Stimulated activated CD4-positive, alpha-beta T cell treated with anti-CD3 and anti-CD28 coated beads, TNF-alpha, amount 100 ng/mL, for 1 hour (primary cell): Measurements from ENCODE around the gene GJB3.
"Not testable (repeated sequence)": the region's sequence is repeated elsewhere in the genome, so short reads cannot be mapped to it uniquely, and the experiment has no call there.

Source experiments
- DNase-seq, 3 donors: peaks; one replicate each; pipeline ENCODE4 v3.0.0-alpha.2; 2020; ENCODE audit warnings: low read depth in 3 of 3, low spot score in 1 of 3

Gene GJB3

DNA sequence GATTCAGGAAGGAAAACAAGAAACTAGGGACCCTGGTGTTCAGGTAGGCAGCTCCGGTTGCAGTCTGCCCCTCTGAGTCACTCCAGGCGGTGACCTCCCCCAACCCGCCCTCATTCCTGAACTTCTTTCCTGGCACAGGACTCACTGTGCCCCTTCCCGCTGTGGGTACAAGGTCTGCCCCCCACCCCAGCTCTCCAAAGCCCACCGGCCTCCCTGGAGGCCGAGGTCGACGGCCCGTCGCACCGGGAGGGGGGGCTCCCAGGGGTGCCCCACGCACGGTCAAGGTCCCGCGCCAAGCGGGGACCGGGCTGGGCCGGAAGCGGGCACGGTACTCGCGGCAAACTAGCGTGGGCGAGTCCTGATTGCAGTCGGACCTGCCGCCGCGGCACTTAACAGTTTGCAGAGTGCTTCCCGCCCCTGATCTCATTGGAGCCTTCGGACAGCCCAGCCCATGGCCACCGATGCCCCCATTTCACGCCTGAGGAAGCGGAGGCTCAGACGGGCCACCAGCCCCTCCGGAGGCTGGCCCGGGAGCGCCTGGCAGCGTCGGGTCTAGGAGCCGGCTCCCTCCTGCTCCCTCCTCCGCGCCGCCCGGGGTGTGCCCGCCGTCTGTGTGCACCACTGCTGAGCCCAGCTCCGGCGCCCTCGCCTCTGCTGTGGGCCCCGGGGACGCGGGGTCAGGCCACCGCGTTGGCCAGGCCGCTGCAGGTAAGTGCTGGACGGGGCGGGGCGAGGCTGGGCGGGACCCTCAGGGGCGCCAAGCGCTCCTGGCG, at the start of gene GJB3:
Gene GJB3, plus strand, starts transcription at position 144 of the 773 bp plus-strand sequence. CDS start 3,549 bp downstream, outside the sequence.
- no peak for DNase-seq

DNA sequence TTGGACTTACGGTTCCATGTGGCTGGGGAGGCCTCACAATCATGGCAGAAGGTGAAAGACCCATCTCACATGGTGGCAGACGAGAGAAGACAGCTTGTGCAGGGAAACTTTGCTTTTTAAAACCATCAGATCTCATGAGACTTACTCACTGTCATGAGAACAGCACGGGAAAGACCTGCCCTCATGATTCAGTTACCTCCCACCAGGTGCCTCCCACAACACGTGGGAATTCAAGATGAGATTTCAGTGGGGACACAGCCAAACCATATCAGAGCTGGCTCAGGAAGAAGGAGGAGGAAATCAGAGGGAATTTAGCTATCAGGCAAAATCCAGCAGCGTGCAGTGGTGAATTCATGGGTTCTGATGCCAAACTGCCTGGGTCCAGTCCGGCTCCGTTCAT, 48.2 kb upstream of the GJB3 start:
- not testable (repeated sequence) for DNase-seq

DNA sequence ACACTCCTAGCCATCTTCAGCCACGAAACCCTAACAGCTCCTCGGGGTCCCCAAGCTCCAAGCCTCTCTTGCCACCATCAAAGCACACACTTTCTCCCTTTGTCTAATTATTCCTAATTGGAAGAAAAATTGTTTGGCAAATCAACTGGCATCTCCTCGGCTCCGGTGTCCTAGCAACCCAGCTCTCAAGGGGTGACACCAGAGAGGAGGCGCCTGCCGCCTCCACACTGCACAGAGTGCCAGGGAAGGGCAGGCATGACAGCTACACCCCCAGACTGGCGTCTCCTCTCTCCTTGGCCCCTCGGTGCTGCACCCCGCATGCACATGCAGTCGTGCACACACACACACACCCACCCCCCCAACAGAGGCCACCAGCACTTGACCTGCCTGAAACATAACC, 44.3 kb upstream of the GJB3 start:
- no peak for DNase-seq

DNA sequence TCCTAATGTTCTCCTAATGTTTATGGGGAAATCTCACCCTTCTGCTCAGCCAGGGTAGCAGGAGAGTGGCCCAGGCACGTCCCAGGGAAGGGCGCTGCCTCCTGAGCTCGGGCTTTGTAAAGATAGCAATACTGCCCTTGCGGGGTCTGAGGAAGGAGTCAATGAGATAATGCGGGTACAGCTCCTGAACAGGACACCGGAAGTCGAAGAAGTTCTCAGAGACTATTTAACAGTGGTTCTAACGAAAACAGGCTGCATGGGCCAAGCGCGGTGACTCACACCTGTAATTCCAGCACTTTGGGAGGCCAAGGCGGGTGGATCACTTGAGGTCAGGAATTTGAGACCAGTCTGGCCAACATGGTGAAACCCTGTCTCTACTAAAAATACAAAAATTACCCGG, 43.8 kb upstream of the GJB3 start:
- not testable (repeated sequence) for DNase-seq

DNA sequence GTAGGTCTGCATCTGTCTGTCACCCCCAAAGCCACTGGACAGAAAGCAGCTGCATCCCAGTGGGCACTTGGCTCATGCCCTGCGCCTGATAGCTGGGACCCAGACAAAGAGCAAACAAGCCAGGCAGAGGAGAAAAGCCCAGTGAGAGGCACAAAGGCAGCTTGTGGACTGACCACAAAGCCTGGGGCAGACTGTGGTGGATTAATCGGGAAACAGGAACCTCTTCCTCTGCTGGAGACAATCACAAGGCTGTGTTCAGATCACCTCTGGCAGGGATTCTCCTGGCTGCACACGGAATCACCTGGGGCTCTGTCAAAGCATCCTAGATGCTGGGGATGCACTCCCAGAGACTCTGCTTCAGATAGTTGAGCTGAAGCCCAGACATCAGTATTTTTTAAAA, 41.4 kb upstream of the GJB3 start:
- no peak for DNase-seq

DNA sequence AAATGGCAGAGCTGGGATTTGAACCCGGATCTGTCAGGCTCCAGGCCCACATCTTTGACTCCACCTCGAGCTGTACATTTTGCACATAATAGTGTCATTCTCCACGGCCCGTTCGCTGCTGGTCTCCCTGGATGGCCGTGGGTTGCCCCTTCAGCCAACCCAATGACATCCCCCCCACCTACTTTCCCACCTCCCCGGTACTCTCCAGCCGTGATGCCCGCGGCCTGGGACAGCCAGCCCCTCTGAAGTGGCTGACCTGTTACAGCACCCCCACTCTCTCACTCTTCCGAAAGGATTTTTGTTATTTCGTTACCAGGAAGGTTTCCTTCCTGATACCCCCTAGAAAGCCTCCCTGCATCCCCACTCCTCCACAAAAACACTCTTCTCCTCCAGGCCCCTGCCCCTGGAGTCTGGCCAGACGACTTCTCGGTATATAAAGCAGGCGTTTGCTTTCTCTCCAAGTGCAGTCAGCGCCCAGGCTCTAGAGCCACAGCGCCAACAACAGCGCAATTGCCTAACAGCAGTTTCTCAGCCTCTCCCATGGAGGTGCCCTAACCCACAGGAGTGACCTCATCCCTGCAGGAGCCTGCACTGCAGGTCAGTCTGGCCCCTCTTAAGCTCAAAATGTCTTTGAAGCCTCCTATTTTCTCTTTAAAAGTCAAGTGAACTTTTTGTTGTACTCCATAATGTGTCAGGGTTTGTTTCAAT, 40.7 kb upstream of the GJB3 start:
- DNase-seq, result no peak

DNA sequence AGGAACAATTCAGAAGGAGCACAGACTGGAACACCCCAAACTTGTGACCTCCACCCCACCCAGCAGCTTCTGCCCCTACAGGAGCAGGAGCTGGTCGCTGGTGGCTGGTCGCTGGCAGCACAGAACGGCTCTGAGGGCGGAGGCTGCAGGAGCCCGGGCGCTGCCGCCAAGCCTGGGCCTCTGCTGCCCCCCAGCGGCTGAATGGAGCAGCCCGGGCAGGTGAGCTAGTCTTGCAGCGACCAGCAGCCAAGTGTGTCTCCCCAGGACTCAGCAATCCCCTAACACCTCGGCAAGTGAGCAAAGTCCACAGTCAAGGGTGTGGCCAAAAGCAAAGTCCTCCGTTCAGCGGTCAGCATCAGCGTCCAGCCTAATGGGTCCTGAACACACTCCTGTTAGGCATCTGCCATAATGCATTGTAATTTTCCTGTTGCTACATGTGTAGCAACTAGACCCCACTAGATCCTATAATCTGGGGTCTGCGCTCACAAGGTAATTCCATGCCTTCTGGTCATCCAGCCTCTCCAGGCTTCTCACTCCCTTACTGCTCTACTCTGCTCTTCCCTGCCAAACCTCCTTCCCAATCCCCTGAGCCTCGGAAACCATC, 38.2 kb upstream of the GJB3 start:
- peak; percentile 30 to 77 (median 42) for DNase-seq

DNA sequence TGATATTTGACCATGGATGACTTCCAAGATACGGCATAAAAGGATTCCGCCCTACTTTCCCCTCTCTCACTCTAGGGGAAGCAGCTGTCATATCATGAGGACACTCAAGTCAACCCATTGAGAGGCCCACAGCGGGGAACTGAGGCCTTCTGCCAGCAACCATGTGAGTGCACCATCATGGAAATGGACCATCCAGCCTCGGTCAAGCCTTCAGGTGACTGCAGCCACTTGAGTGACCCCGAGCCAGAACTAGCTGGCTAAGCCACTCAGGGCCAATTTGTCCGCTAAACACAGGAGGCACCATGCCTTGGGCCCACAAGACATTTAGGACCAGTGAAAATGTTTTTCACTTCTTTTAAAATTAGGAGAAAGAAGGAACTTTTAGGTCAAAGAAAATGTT, 37.2 kb upstream of the GJB3 start:
- DNase-seq, result no peak

DNA sequence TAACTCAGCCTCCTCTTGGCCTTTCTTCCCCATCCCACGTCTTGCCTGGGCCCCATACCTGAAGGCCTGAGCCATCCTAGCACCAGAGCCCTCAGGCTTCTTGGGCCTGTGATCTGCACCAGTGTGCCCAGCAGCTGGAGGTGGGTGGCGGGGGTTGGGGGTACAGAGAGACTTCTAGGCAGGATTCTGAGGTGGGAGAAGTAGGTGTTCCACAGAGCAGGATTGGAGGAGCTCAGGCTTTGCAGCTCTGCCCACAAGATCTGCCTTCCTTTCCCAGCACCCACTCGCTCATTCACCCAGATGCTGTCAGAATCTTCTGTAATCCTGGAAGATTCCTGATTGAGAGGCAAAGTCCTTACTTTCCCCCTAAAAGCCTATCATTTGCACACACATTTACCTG, 36.2 kb upstream of the GJB3 start:
- DNase-seq, result no peak

DNA sequence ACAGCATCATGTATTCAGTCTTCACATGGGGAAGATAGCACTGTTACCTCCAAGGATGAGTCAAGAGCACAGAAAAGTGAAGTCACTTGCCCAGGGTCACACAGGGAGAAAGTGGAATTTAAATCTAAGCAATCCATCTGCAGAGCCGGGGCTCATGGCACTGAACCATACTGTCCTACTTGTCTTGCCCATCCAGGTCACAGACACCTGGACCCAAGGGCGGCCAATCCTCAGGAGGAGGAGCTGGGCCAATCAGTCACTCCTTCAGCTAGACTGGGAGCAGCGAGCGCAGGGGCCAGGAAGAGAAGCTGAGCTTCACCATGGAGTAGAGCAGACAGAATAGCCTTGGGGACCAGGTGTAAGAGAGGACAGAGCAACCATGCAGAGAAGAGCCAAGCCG, 35.3 kb upstream of the GJB3 start:
- DNase-seq, result no peak

DNA sequence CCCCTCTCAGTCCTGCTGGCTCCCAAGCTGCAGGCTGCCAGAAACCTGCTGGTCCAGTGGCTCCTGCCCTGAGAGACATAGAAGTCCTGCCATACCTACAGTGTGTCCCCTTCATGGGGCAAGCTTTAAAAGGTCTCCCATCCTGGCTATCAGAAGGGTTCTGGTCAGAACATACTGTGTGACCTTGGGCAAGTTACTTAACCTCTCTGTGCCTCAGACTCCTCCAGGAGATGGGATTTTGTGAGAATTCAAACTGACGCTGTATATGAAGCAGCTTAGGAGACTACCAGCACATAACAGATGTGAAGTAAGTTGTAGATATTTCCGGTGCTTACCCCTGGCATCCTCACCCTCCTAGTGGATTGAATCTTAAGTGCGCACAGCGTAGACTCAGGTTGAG, 34.9 kb upstream of the GJB3 start:
- DNase-seq, result no peak

DNA sequence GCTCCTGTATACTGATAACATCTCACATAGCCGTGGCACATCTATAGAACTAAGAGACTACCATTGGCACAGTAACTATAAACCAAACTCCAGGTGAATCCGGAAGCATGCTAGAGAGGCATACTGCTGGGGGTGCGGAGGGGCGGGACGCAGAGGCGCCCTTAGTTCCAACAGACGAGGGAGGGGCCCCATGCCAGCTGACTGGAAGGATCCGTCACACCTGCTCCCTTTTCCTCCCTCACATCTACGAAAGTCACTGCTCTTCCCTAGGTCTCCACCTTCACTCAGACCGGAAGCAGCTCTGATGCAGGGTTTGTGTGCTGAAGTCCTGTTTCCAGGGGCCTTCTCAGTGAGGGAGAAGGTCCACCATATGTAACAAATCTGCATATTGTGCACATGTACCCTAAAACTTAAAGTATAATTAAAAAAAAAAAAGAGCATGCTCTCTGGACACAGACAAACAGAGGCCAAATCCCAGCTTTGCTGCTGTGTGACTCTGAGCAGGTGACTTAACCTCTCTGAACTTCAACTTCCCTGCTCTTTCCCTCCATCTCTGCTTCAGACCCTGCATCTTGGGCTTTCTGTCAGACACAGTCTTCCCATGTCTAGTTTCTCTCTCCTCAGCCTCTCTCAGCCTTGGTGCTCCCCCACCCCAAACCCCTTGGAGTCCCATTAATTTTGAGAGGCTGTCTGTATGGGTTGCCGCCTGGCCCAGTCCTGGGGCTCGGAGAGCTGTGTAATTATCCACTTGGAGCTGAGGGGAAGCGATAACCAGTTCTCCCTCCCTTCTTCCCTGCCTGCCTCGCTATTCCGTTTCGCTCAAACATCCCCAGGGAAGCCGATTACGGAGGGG, 34.0 kb upstream of the GJB3 start:
- no peak for DNase-seq

DNA sequence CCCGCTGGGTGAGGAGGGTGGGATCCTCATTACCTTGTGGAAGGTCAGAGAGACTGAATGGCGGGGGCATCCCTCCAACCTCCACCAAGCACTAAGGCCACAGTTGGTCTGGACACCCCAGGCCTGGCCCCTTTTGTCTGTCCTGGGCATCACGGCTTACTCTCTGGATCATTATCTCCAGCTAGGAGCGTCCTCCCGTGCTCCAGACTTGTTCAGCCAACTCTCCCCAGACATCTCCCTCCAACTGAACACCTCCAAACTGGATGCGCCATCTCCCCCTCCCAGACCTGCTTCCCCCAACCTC, 33.4 kb upstream of the GJB3 start:
- DNase-seq, result no peak

DNA sequence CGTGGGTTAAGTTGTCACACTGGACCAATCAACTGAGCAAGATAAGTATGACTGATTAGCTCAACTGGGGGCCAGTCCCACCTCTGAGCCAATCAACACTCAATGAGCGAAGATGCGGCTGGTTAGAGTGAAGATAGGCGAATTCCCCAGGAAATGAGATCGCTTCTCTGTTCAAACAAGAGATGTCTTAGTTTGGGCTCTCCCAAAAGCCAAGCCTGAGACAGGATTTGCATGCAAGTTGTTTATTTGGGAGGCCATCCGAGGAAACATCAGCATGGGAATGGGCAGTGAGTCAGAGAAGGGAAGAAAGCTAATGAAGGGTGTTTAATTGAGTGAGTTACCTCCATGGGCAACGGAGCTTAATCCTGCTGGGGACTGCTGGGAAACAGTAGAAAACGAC, 31.0 kb upstream of the GJB3 start:
- DNase-seq, result no peak

DNA sequence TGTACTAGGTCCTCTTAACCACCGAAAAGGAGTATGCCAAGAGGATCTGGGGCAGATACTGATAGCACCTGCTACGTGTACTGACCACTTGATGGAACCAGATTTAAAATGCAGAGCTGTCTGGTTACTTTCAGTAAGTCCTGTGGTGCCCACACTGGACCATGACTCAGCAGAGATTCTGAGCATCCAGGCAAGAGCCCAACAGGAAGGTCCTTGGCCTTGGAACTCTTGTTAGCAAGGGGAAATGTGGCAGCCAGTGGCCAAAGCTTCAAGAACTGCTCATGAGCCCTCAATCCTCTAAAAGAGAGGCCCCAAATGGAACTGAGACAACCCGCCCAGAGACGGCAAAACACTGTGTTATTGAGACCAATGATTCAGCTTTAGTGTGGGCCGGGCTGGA, 30.4 kb upstream of the GJB3 start:
- DNase-seq, result no peak

DNA sequence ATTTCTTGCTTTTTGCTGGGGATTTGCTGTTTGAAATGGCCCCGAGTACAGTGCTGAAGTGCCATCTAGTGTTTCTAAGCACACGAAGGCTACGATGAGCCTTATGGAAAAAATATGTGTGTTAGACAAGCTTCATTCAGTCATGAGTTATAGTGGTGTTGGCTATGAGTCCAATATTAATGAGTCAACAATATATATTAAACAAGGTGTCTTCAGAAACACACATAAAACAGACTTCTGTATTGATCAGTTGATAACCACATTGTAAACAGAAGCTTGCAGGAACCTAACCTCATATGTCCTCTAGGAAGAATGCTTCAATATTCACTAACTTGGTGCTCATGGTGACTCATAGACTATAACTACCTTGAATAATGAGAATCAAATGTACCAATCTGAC, 27.9 kb upstream of the GJB3 start:
- no peak for DNase-seq

DNA sequence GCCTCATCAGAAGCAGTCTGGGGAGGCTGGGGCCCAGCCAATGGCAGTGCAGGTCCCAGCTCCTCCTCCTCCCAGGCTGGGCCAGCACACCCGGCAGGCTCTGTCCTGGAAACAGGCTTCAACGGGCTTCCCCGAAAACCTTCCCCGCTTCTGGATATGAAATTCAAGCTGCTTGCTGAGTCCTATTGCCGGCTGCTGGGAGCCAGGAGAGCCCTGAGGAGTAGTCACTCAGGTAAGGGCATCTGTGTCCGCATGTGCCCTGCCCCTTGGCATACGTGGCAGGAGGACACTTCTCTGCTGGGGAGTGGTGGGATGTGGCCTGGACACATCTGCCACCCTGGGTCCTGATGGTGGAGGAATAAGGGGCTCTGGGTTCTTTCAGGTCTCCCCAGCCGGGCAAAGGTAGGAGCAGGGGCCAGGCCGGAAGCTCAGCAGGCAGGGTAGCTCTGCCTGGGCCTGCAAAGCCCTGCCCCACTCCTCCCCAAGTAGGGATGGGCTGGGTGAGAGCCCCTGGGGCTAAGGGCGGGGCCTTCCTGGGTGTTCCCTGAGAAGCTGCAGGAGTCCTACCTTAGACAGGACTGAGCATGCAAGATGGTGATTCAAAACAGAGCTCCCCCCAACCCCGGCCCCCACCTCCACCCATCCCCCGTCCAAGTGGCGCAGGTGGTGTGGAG, 25.9 kb upstream of the GJB3 start, which contains the start of gene GJB5:
Gene GJB5, plus strand, starts transcription at position 84 of the 674 bp plus-strand sequence. CDS start 2,284 bp downstream, outside the sequence.
- DNase-seq, result no peak

DNA sequence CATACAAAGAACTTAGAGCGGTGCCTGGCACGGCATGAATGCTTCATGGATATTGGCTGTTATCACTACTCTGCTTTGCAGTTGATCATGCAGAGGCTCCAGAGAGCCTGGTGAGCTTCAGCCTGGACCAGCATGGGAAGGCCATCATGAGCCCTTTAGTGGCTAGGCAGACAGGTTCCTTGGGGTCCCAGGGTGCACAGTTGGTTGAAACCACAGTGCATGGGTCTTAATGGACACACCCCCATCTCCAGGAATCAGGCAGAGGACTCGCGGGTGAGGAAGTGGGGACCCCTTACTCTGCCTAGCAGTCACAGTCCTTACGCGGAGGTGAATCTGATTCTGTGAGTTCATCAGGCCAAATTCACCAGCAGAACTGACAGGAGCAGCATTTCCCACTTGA, 25.1 kb upstream of the GJB3 start:
- DNase-seq, result no peak

DNA sequence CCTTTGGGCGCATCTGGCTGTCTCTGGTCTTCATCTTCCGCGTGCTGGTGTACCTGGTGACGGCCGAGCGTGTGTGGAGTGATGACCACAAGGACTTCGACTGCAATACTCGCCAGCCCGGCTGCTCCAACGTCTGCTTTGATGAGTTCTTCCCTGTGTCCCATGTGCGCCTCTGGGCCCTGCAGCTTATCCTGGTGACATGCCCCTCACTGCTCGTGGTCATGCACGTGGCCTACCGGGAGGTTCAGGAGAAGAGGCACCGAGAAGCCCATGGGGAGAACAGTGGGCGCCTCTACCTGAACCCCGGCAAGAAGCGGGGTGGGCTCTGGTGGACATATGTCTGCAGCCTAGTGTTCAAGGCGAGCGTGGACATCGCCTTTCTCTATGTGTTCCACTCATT, 23.6 kb upstream of the GJB3 start:
- DNase-seq, result no peak

DNA sequence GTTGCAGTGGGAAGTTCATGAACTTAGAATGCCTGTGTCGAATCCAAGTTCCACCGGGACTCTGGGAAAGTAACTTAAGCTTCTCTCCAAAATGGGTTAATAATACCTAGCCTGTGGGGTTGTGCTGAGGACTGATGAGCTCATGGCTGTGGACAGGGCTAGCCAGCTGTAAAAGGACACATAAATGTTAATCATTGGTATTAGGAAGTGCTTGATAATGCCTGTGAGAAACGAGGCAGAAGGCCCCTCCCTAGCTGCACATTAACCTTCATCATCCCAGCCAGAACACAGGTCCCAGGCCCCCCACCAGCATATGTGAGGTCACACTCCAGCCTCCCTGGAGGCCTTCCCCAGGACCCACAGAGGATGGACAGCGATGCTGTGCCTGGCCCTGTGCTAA, 22.3 kb upstream of the GJB3 start:
- DNase-seq, result no peak
